HG03159 (cell line): ENCODE data around the gene FHOD3.

Experiments used
- ATAC-seq: cut with Tn5 transposase; IDR thresholded peaks from one replicate; pipeline ENCODE4 v1.9.1; 2021; ENCODE audit warnings: mild to moderate bottlenecking, moderate library complexity; ENCODE audit not compliant: unreplicated experiment

FHOD3 gene

DNA sequence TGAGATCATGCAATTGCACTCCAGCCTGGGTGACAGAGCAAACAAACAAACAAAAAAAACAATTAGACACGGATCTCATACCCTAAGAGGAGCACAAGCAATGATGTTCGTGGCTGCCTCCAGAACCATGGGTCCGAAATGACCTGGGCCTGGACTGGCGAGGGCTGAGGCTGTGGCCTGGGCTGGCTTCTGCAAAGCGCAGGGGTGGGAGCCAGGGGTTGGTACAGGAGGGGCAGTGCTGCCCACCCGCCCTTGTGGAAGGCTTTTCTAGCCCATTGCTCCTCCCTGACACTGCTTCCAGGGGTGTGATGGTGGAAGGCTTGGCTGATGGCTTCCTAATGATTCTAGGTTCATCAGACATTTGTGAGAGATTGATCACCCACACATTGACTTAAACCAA, 167.8 kb downstream of the FHOD3 start:
- ATAC-seq, result no peak

- no peak for ATAC-seq
Observed at GRCh38 chr18:36465970-36466369, 168.5 kb downstream of the FHOD3 start.

- ATAC-seq, result no peak
Observed at GRCh38 chr18:36467614-36468013, 170.1 kb downstream of the FHOD3 start.

DNA sequence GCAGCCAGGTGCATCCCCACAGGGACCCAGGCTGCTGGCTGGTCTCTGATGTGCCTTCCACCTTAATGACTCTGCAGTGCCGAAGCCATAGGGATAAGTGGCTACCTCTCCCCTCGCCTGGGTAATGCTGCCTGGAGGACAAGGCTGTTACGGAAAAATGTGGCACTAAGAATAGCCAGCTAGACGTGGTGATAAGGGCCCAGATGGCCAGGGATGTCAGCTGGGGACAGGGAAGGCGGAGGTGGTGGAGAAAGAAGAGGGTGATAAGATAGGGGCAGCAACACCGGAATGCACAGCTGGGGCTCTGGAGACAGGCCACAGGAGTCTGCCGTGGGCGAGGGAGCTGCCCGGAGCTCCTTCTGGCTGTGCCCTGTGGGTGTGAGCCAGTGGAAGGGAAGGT, 170.6 kb downstream of the FHOD3 start:
- no peak for ATAC-seq

DNA sequence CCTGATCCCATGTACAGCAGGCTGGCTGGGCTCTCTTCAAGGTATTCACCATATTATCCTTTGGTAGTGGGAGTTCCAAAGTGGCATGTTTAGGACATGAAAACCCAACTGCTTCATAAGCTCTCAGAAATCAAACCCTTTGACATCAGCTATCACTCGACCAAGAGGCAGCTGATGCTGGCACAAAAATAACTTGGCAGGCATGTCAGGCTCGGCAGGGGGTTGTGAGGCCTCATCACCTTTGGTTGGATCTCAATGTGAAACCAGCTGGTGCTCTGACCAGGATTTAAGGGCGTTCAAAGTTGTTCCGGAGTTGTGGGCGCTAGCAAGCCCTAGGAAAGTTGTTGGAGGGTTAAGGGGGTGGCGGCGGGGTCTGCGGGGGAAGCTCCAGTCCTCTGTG, 171.9 kb downstream of the FHOD3 start:
- ATAC-seq, result no peak

- ATAC-seq, result no peak
Observed at GRCh38 chr18:36470896-36471295, 173.4 kb downstream of the FHOD3 start.

DNA sequence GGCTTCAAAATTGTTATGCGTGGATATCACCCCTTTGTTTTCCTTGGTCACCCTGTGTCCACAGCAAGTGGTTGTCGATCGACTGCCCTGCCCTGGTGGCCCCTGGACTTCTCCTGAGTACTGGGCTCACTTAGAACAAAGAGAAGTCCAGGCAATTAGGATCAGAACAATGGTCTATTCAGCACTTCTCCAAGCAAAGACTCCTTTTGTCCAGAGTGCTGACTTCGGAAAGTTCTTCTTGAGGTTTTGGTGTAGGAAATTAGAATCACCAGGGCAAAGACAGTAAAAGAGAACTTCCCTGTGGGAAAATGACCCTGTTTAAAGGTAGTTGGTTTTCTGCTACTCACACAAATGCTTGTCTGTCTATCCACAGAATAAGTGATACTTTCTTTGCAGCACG, 173.9 kb downstream of the FHOD3 start:
- ATAC-seq, result no peak

GRCh38 chr18:36476433-36476832, 178.9 kb downstream of the FHOD3 start:
- ATAC-seq, result no peak

DNA sequence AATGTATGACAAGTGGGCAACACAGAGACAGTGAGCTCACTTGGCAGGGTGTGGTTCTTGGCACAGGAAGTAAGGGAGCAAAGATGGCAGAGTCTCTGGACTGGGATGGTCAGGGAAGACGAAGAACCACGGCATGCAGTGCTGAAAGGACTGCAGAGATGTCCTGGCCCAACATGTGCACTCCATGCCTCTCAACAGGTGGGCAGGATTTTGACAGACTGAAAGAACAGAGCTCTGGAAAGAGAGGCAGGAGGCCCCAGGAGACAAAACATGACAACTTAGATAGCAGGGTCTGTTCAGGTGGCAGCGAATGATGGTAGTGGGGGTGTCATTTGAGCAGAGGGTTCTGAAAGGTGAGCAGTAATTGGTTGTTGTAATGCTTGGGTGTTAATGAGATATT, 180.3 kb downstream of the FHOD3 start:
- ATAC-seq, result no peak

- ATAC-seq, result no peak
Observed at GRCh38 chr18:36481201-36481657, 183.7 kb downstream of the FHOD3 start.

DNA sequence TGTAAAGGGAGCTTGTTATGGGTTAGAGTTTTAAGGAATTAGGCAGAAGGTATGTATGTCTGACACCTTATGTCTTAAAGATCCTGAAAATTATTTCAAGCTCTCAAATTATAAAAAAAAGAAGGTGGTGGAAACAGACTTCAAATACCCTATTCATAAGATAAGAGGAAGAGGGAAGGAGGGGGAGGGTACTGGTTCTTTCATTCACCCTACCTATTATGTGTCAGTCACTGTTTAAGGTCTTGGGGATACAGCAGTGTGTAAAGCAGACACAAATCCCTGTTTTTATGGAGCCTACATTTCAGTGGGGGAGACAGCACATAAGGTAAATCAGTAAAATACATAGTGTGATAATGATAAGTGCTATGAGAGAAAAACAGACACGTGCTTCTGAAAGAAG, 184.4 kb downstream of the FHOD3 start:
- no peak for ATAC-seq

- no peak for ATAC-seq
Observed at GRCh38 chr18:36484591-36484990, 187.1 kb downstream of the FHOD3 start.

GRCh38 chr18:36485772-36486171, 188.3 kb downstream of the FHOD3 start:
- no peak for ATAC-seq

- no peak for ATAC-seq
Observed at GRCh38 chr18:36488131-36488530, 190.6 kb downstream of the FHOD3 start.

- no peak for ATAC-seq
Observed at GRCh38 chr18:36490897-36491296, 193.4 kb downstream of the FHOD3 start.

- ATAC-seq, result no peak
Observed at GRCh38 chr18:36492604-36493329, 195.3 kb downstream of the FHOD3 start.

- no peak for ATAC-seq
Observed at GRCh38 chr18:36493349-36494159, 196.0 kb downstream of the FHOD3 start.

GRCh38 chr18:36494160-36494437, 196.6 kb downstream of the FHOD3 start:
- ATAC-seq, result no peak

GRCh38 chr18:36496022-36496421, 198.5 kb downstream of the FHOD3 start:
- ATAC-seq, result no peak

DNA sequence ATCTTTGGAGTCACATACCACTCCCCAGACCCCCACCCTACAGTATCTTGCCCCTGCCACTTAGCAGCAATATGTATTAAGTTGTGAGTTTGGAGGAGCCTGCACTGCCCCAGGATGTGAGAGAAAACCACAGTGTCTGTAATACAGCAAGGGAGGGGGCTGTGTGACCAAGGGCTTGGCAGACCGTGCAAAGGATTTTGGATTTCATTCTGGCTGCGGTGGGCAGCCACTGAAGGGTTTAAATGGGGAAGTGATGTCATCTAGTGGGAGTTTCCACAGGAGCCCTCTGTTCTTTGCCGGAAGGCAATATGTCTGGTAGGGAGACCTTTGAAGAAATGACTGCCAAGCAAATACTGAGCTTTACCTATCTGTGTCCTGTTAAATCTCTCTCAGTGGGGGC, 202.4 kb downstream of the FHOD3 start:
- ATAC-seq, result peak; percentile 94

- ATAC-seq, result no peak
Observed at GRCh38 chr18:36501100-36501499, 203.6 kb downstream of the FHOD3 start.

DNA sequence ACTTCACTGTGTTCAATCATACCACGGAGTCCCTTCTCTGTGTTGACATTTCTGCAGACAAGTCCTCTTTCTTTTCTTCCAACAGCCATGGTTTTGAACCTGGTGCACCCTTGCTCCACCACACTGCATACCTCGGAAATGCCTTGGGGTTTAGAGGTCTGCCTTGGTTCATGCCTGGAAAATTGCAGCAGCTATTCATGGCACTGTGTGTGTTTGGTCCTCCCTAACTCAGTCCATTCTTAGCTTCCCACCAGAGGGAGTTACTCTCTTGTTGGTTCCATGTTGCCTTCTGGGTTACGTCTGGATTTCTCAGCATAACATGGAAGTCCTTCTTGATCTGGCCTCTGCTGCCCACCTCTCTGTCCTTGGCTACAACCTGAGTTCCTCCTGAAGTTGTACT, 206.0 kb downstream of the FHOD3 start:
- ATAC-seq, result no peak

DNA sequence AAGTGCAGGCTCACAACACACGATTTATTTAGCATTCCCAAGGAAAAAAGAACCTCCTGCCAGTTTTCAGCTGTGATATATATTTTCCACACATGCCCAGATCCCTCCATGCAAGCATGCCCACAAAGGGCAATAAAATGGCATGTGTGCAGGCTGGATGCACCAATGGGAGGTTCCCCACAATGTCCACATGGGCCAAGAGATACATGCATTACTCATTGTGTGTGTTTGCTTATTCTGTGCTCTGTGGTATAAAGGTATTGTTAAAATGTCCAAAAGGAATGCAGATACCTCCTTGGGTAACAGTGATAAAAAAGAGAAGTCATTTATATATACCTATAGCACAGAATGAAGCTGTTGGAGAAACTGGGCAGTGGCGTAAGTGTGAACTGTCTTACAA, 207.4 kb downstream of the FHOD3 start:
- ATAC-seq, result no peak
